ENCODE data around the gene TP53BP2.
"Not testable (repeated sequence)": the region's sequence is repeated elsewhere in the genome, so short reads cannot be mapped to it uniquely, and the experiment has no call there.

The TP53BP2 gene

DNA sequence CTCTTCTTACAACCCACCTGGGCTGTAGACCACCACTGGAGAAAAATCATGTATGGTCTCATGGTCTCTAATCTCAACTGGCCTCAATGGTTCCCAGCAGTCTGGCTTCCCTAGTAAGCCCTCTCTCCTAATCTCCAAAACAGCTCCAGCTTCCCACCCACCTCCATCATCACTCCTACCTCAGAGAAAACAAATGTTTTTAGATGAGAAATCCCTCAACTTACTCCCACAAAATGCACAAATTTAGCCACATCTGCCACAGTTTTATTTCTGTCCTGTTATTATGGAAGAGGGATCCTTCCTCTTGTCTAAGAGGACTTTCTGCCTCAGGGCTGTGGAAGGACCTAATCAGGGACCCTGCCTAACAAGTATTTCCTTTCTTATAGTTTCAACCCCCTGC is 32.1 kb downstream of the TP53BP2 start:
- no peak overlapping the region for H3K4me3 ChIP-seq (ENCODE audit: low read depth, low read length)
- TF ChIP-seq POLR2A (IDR thresholded peaks at IDR 0.05; ENCODE audit: extremely low read depth, insufficient read length) (no peak), MYC (IDR thresholded peaks at IDR 0.05; ENCODE audit: low read depth, low read length) (no peak), MAX (IDR thresholded peaks at IDR 0.05; ENCODE audit: low read depth, low read length) (no peak)
- TF ChIP-seq, protein P1, sequence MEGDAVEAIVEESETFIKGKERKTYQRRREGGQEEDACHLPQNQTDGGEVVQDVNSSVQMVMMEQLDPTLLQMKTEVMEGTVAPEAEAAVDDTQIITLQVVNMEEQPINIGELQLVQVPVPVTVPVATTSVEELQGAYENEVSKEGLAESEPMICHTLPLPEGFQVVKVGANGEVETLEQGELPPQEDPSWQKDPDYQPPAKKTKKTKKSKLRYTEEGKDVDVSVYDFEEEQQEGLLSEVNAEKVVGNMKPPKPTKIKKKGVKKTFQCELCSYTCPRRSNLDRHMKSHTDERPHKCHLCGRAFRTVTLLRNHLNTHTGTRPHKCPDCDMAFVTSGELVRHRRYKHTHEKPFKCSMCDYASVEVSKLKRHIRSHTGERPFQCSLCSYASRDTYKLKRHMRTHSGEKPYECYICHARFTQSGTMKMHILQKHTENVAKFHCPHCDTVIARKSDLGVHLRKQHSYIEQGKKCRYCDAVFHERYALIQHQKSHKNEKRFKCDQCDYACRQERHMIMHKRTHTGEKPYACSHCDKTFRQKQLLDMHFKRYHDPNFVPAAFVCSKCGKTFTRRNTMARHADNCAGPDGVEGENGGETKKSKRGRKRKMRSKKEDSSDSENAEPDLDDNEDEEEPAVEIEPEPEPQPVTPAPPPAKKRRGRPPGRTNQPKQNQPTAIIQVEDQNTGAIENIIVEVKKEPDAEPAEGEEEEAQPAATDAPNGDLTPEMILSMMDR (IDR thresholded peaks at IDR 0.05; ENCODE audit: low read depth, low read length), result no peak
- no peak for DNase-seq (ENCODE audit: low read depth)

- DNase-seq (ENCODE audit: low read depth), result peak; percentile 58
- TF ChIP-seq MAX (IDR thresholded peaks at IDR 0.05; ENCODE audit: low read depth, low read length) (no peak), MYC (IDR thresholded peaks at IDR 0.05; ENCODE audit: low read depth, low read length) (no peak), POLR2A (IDR thresholded peaks at IDR 0.05; ENCODE audit: extremely low read depth, insufficient read length) (no peak)
- TF ChIP-seq, protein P1 (IDR thresholded peaks at IDR 0.05; ENCODE audit: low read depth, low read length), result no peak
These were observed 34.1 kb downstream of the TP53BP2 start for GRCh38 chr1:223811634-223812101.

GRCh38 chr1:223810586-223810985 is 35.2 kb downstream of the TP53BP2 start:
- TF ChIP-seq POLR2A (IDR thresholded peaks at IDR 0.05; ENCODE audit: extremely low read depth, insufficient read length), result no peak
- TF ChIP-seq MYC (IDR thresholded peaks at IDR 0.05; ENCODE audit: low read depth, low read length), result no peak
- no peak for TF ChIP-seq MAX (IDR thresholded peaks at IDR 0.05; ENCODE audit: low read depth, low read length)
- TF ChIP-seq, protein P1 (IDR thresholded peaks at IDR 0.05; ENCODE audit: low read depth, low read length), result no peak
- H3K4me3 ChIP-seq (ENCODE audit: low read depth, low read length), result no peak overlapping the region
- no peak for DNase-seq (ENCODE audit: low read depth)

More at GRCh38 chr1:223811634-223812101, 34.1 kb downstream of the TP53BP2 start:
- no peak overlapping the region for H3K4me3 ChIP-seq (ENCODE audit: low read depth, low read length)

- H3K4me3 ChIP-seq (ENCODE audit: low read depth, low read length); DNase-seq (ENCODE audit: low read depth): not testable (repeated sequence)
These were observed 35.8 kb downstream of the TP53BP2 start for GRCh38 chr1:223809905-223810304.

DNA sequence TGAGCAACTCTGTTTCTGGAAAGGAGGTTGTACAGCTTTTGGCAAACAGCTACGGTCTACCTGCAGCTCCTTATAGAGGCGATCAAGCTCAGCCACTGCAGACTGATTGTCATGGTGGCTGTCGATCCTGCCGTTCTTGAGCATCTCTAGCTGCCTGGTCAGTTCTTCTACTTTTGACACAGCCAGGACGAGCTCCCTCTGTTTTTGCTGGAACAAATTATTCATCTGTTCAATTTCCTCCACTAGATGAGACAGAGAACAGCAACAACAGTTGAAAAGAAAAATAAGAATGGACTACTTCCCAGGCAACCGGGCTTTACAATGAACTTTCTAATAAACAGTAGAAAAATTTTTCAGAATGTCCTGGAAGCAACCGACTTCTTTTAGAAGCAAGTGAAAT is 42.5 kb downstream of the TP53BP2 start:
- no peak for DNase-seq (ENCODE audit: low read depth)
- no peak overlapping the region for H3K4me3 ChIP-seq (ENCODE audit: low read depth, low read length)
- TF ChIP-seq MYC (IDR thresholded peaks at IDR 0.05; ENCODE audit: low read depth, low read length), result no peak
- TF ChIP-seq, protein P1 (IDR thresholded peaks at IDR 0.05; ENCODE audit: low read depth, low read length), result no peak

DNA sequence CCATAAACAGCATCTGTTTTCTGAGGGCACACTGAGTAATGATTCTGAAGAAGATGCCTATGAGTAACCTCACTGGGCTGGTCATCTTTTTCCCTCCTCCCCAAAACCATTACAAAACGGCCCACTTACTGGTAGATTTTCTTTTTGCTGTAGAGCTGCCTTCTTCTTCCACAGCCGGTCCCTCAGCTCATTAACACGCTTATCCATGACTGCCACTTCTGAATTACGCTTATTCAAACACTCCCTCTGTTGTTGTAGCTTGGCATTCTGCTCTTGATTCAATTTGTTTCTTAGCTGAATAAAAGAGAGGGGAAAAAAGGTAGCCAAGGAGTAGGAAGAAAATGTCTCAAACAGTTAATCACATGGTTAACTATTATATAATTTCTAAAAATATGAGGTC is 43.1 kb downstream of the TP53BP2 start:
- TF ChIP-seq, protein P1 (IDR thresholded peaks at IDR 0.05; ENCODE audit: low read depth, low read length), result no peak
- TF ChIP-seq MAX (IDR thresholded peaks at IDR 0.05; ENCODE audit: low read depth, low read length) (no peak), MYC (IDR thresholded peaks at IDR 0.05; ENCODE audit: low read depth, low read length) (no peak), POLR2A (IDR thresholded peaks at IDR 0.05; ENCODE audit: extremely low read depth, insufficient read length) (no peak)
- no peak overlapping the region for H3K4me3 ChIP-seq (ENCODE audit: low read depth, low read length)
- DNase-seq (ENCODE audit: low read depth), result no peak
